ENCODE data around the gene CNBD2. TPM values are rescaled to one million over a fixed set of nuclear protein-coding genes. Genes with fewer than 3 reads are reported as not detected.

Gene CNBD2
- total and polyA plus RNA-seq, 4 donors = 2.2 to 3.1 (median 2.5) TPM

DNA sequence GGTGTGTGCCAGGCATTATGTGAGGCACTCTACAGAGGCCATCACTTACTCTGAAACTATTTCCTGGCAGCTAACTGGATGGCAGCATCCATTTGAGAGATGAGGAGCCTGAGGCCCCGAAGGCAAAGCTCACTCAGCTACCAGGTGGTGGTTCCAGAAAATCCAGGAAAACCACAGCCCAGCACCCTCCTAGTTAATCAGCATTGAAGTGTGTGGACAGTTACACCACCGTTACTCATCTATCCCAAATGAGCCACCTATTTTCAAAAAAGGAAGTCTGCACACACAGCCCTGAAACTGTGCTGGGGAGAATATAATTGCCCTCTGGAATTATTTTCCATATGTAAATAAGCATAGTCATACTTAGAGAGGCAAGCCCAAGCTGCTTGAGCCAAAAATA, 67.4 kb downstream of the CNBD2 start (continued):
- TF ChIP-seq SP1 (IDR thresholded peaks at IDR 0.05) = no peak

DNA sequence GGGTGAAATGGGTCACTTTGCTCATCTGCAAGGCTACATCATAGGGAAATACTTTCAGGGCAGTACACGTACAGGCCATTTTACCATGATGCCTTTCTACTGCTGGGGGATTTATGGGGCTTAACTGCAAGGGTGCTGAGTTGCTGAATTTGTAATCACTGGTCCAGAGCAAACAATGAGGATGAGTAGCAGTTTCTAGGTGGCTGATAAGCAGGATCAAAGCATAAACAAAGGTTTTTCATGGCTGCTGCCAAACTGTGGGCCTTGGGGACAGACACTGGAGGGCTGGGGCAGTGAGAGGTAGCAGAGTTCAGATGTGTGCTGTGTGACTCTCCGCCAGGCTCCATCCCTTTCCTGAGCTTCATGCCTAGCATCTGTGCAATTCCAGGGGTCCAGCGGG, 68.3 kb downstream of the CNBD2 start:
- Histone ChIP-seq H3K4me3 (ENCODE audit: low read depth in 1 of 3, low read length in 3 of 3) (no peak overlapping the region), H3K9me3 (ENCODE audit: control insufficient read depth in 4 of 4, low read length in 3 of 4) (no peaks in the 10 kb centered on the region), H3K27ac (ENCODE audit: low read depth in 1 of 2, low read length in 2 of 2) (no peak overlapping the region), H3K36me3 (ENCODE audit: control insufficient read depth in 4 of 4, insufficient read depth in 3 of 4, low read depth in 1 of 4, low read length in 3 of 4) (peaks cover 0 to under 1% (median 0%) of the 10 kb centered on the region in 4 donors), H3K27me3 (ENCODE audit: control insufficient read depth in 4 of 4, insufficient read depth in 4 of 4, low read length in 3 of 4) (no peaks in the 10 kb centered on the region), H3K9ac (ENCODE audit: low read depth in 1 of 2, low read length in 2 of 2) (no peak overlapping the region), H3K4me1 (ENCODE audit: control insufficient read depth in 4 of 4, insufficient read depth in 4 of 4, low read length in 3 of 4) (no peaks in the 10 kb centered on the region)
- TF ChIP-seq TAF1 (conservative IDR thresholded peaks at IDR 0.05) = no peak
- 95% methylated on average over 3 of the region's 3 CpGs for WGBS
- DNase-seq (ENCODE audit: low spot score) = no peak

- no peak for DNase-seq (ENCODE audit: low spot score)
- Histone ChIP-seq H3K9me3 (ENCODE audit: control insufficient read depth in 4 of 4, low read length in 3 of 4) (no peaks in the 10 kb centered on the region), H3K4me1 (ENCODE audit: control insufficient read depth in 4 of 4, insufficient read depth in 4 of 4, low read length in 3 of 4) (no peaks in the 10 kb centered on the region), H3K27me3 (ENCODE audit: control insufficient read depth in 4 of 4, insufficient read depth in 4 of 4, low read length in 3 of 4) (no peaks in the 10 kb centered on the region), H3K9ac (ENCODE audit: low read depth in 1 of 2, low read length in 2 of 2) (no peak overlapping the region), H3K4me3 (ENCODE audit: low read depth in 1 of 3, low read length in 3 of 3) (no peak overlapping the region), H3K27ac (ENCODE audit: low read depth in 1 of 2, low read length in 2 of 2) (no peak overlapping the region), H3K36me3 (ENCODE audit: control insufficient read depth in 4 of 4, insufficient read depth in 3 of 4, low read depth in 1 of 4, low read length in 3 of 4) (peaks cover 0 to 2% (median 0%) of the 10 kb centered on the region in 4 donors)
- WGBS = 83% methylated on average over 5 of the region's 5 CpGs
- TF ChIP-seq HNF4G (IDR thresholded peaks at IDR 0.05) (no peak), HNF4A (conservative IDR thresholded peaks at IDR 0.05) (no peak), NR2F2 (IDR thresholded peaks at IDR 0.05) (no peak), ATF3 (IDR thresholded peaks at IDR 0.05) (no peak), RAD21 (IDR thresholded peaks at IDR 0.05) (no peak), GABPA (IDR thresholded peaks at IDR 0.05 in 1 of 2, conservative IDR thresholded peaks at IDR 0.05 in 1 of 2) (no peak), SP1 (IDR thresholded peaks at IDR 0.05) (no peak), REST (IDR thresholded peaks at IDR 0.05) (no peak), FOXA1 (IDR thresholded peaks at IDR 0.05) (no peak), JUND (IDR thresholded peaks at IDR 0.05) (no peak), TAF1 (conservative IDR thresholded peaks at IDR 0.05) (no peak), FOXA2 (IDR thresholded peaks at IDR 0.05) (no peak), ZBTB33 (IDR thresholded peaks at IDR 0.05) (no peak), EGR1 (IDR thresholded peaks at IDR 0.05; ENCODE audit: low read depth in 2 of 2) (no peak), YY1 (IDR thresholded peaks at IDR 0.05) (no peak), RXRA (IDR thresholded peaks at IDR 0.05) (no peak)
- TF ChIP-seq, protein P1, sequence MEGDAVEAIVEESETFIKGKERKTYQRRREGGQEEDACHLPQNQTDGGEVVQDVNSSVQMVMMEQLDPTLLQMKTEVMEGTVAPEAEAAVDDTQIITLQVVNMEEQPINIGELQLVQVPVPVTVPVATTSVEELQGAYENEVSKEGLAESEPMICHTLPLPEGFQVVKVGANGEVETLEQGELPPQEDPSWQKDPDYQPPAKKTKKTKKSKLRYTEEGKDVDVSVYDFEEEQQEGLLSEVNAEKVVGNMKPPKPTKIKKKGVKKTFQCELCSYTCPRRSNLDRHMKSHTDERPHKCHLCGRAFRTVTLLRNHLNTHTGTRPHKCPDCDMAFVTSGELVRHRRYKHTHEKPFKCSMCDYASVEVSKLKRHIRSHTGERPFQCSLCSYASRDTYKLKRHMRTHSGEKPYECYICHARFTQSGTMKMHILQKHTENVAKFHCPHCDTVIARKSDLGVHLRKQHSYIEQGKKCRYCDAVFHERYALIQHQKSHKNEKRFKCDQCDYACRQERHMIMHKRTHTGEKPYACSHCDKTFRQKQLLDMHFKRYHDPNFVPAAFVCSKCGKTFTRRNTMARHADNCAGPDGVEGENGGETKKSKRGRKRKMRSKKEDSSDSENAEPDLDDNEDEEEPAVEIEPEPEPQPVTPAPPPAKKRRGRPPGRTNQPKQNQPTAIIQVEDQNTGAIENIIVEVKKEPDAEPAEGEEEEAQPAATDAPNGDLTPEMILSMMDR (IDR thresholded peaks at IDR 0.05; ENCODE audit: low read depth, low read length, missing input control) = no peak
- TF ChIP-seq, protein P2, sequence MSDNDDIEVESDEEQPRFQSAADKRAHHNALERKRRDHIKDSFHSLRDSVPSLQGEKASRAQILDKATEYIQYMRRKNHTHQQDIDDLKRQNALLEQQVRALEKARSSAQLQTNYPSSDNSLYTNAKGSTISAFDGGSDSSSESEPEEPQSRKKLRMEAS (IDR thresholded peaks at IDR 0.05) = no peak
Measured at GRCh38 chr20:36040571-36040970, 72.2 kb downstream of the CNBD2 start.
